H7 (cell line): ENCODE results near the gene HDAC4. TPM values are rescaled to one million over a fixed set of nuclear protein-coding genes. Genes with fewer than 3 reads are reported as not detected.

Experiments used
- DNase-seq: peaks from one replicate; pipeline ENCODE4 v3.0.0; 2012
- H3K27me3 ChIP-seq: 2 replicates; pipeline ENCODE4 v1.6.0; 2011; ENCODE audit warnings: mild to moderate bottlenecking, low read length; ENCODE audit not compliant: control insufficient read depth, insufficient read depth
- H3K36me3 ChIP-seq: replicated peaks from 2 replicates; pipeline ENCODE4 v1.5.1; 2011; ENCODE audit warnings: low read length; ENCODE audit not compliant: control insufficient read depth, insufficient read depth
- H3K4me3 ChIP-seq: 2 replicates; pipeline ENCODE4 v1.5.1; 2011; ENCODE audit warnings: low read depth, mild to moderate bottlenecking, control low read depth, low read length, moderate library complexity; ENCODE audit not compliant: insufficient read depth
- total RNA-seq: library from RNA; depleted of rRNA; stranded (reverse); fragments of >200 nt; shearing (Covaris generic); gene quantifications from 2 replicates; pipeline ENCODE4 v1.2.3, GENCODE V29; 2014

The HDAC4 gene
- total RNA-seq, 1 experiment from 2014 or later, result 18.1 TPM

DNA sequence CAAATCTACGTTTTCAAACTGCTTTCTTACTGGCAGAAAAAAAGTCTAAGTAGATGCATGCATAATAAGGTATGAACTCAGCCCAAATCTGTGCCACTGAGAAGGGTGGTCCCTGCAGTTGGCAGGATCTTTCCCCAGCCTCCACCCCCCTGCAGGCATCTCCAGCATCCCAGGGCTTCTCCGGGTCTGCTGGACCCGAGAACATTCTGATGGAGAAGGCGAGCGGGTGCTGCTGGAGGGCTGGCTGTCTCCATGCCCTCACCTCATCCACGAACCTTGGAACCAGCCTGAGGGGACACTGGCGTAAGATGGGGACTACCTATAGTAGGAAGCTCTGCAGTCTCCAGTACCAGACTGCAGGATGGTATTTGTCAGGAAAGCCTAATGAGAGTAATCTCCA, 198.9 kb downstream of the HDAC4 start:
- Histone ChIP-seq H3K27me3 (no peaks in the 10 kb centered on the region), H3K4me3 (no peak overlapping the region), H3K36me3 (no peaks in the 10 kb centered on the region; the same call in 1 of the 2 replicates)
- no peak for DNase-seq

GRCh38 chr2:239201531-239201876, 199.3 kb downstream of the HDAC4 start:
- H3K4me3 ChIP-seq, result no peak overlapping the region
- peak; percentile 68 for DNase-seq
- no peaks in the 10 kb centered on the region for H3K27me3 ChIP-seq
- H3K36me3 ChIP-seq, result no peaks in the 10 kb centered on the region; the same call in 1 of the 2 replicates

- Histone ChIP-seq H3K36me3 (no peaks in the 10 kb centered on the region; the same call in 1 of the 2 replicates), H3K4me3 (no peak overlapping the region), H3K27me3 (no peaks in the 10 kb centered on the region)
- no peak for DNase-seq
These were observed 199.9 kb downstream of the HDAC4 start for GRCh38 chr2:239200646-239201530.

DNA sequence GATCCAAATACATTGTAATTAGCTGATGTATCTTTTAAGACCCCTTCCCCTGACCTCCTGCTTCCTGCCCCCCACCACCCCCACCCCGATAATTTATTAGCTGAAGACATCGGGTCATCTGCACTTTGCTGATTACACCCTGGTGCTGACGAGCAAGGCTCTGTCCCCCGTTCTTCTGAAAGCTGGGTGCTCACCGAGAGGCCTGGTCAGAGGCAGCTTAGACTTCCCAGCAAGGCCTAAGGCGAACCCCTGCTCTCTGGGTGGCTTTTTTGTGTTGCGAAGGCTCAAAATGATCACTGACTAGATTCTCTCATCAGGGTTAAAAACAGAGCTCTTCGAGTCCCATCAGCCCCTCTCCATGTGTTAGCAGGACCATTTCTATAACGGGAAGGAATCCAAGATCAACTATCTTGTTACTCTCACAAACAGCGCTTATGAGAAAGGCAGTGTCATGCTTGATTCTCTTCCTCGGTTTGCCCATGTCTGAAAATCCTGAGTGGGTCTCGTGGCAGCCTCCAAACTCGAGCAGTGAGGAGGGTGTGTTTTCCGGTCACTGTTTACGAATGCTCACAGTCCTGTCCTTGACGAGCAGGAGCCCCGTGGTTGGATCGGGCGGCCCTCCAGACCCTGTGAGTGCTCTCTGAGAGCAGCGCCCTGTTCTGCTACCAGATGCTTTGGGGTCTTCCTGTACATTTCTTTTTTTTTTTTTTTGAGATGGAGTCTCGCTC, 201.6 kb downstream of the HDAC4 start:
- Histone ChIP-seq H3K4me3 (no peak overlapping the region), H3K27me3 (no peaks in the 10 kb centered on the region)
- DNase-seq, result no peak

DNA sequence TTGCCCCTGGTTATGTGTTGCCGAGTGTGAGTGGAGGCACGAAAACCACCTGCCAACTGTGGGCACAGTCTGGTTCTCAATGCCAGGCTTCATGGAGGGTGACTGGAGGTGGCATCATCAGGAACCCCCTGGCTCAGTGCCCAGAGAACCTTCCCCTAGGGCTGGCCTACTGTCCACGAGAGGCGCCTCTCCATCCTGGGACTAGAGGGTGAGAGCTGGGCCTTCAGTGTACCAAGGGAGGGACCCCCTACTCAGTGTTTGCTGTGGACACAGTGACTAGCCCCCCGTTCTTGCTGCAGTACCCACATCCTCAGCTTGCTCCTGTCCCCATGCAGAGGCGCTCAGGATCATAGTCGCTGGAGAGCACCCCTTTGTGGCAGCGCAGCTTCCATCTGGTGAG, 202.6 kb downstream of the HDAC4 start:
- H3K27me3 ChIP-seq, result no peaks in the 10 kb centered on the region
- H3K36me3 ChIP-seq, result no peaks in the 10 kb centered on the region; the same call in 1 of the 2 replicates
- DNase-seq, result no peak
- no peak overlapping the region for H3K4me3 ChIP-seq

More for the DNA sequence above, 201.6 kb downstream of the HDAC4 start:
- H3K36me3 ChIP-seq, result no peaks in the 10 kb centered on the region; the same call in 1 of the 2 replicates

GRCh38 chr2:239197146-239197545, 203.7 kb downstream of the HDAC4 start:
- H3K4me3 ChIP-seq, result no peak overlapping the region
- DNase-seq, result no peak
- no peaks in the 10 kb centered on the region; the same call in 1 of the 2 replicates for H3K36me3 ChIP-seq
- H3K27me3 ChIP-seq, result no peaks in the 10 kb centered on the region

DNA sequence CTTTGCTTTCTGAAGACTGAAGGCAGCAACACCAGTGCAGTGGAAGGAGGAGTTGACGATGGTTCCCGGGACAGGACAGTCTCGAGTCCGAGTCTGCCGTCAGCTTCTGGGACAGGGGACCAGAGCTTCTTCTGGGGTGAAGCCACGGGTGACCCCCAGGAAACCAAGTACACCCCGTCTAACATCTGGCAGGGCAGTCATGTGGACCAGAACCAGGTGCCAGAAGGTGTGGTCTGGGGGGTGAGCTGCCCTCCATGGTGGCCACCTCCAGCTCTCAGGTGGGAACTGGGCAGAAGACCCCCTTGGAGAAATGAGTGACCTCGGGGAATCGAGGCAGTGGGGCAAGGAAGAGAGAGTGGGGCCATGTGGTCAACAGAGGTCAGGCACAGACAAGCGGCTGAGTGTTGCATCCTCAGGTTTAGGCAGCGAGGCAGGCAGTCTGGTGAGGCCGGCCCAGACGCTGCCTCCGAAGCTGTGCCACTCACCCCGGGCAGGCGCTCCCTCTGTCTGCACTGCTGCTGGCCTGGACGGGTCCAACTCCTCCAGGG, 204.3 kb downstream of the HDAC4 start:
- Histone ChIP-seq H3K27me3 (no peaks in the 10 kb centered on the region), H3K4me3 (no peak overlapping the region), H3K36me3 (no peaks in the 10 kb centered on the region; the same call in 1 of the 2 replicates)
- DNase-seq, result no peak

GRCh38 chr2:239195992-239196391, 204.8 kb downstream of the HDAC4 start:
- Histone ChIP-seq H3K36me3 (no peaks in the 10 kb centered on the region; the same call in 1 of the 2 replicates), H3K4me3 (no peak overlapping the region), H3K27me3 (no peaks in the 10 kb centered on the region)
- no peak for DNase-seq

GRCh38 chr2:239195318-239195871, 205.4 kb downstream of the HDAC4 start:
- Histone ChIP-seq H3K4me3 (no peak overlapping the region), H3K36me3 (no peaks in the 10 kb centered on the region; the same call in 1 of the 2 replicates), H3K27me3 (no peaks in the 10 kb centered on the region)
- DNase-seq, result no peak

DNA sequence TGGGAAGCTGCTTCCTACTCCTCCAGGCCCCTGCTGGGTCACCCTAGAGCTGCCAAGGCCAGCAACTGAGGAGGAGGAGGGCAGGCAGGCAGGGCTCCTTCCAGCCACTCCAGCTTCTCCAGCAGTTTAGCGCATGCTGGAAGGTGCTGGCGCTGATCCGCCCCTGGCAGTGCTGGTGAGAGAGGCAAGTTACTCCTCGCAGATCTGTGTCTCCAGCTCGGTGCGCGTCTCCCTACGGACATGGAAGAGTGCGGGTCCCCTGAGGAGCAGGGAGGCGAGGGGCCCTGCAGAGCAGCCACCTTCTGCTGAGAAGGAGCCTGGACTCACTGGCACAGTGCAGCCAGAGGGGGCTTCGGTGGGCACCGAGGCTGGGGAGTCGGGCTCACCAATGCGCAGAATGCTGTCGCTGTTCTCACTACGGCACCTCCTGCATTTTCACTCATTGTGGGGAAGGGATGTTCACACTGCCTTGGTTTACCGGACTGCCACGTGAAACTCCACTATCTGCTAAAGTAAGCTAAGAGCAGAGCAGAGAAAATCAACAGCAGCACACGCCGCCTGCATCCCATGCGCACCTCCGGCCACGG, 206.0 kb downstream of the HDAC4 start:
- no peak for DNase-seq
- Histone ChIP-seq H3K4me3 (no peak overlapping the region), H3K27me3 (no peaks in the 10 kb centered on the region), H3K36me3 (no peaks in the 10 kb centered on the region; the same call in 1 of the 2 replicates)

- H3K36me3 ChIP-seq, result no peaks in the 10 kb centered on the region; the same call in 1 of the 2 replicates
- H3K4me3 ChIP-seq, result no peak overlapping the region
- DNase-seq, result peak; percentile 81
- H3K27me3 ChIP-seq, result no peaks in the 10 kb centered on the region
These were observed 206.7 kb downstream of the HDAC4 start for GRCh38 chr2:239193925-239194677.

DNA sequence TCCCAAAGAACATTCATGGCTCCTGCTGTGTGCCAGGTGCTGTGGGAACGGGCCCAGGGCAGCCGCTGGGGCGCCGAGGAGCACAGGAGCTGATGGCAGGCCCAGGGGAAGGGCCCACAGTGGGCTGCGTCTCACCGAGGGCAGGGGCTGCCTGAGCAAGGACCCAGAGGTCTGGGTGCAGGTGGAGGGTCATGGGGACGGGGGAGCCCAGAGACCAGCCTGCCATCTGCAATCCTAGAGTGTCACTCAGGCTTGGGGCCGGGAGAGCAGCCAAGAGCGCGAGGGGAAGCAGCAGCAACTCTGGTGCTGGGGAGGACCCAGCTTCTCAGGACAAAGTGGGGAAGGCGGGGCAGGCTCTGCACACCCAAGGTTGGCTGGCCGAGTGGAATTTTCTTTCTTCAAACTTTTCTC, 207.4 kb downstream of the HDAC4 start:
- H3K27me3 ChIP-seq, result no peaks in the 10 kb centered on the region
- no peak for DNase-seq
- peaks cover 2% of the 10 kb centered on the region for H3K36me3 ChIP-seq

GRCh38 chr2:239192975-239193374, 207.8 kb downstream of the HDAC4 start:
- H3K27me3 ChIP-seq, result no peaks in the 10 kb centered on the region
- no peak overlapping the region for H3K4me3 ChIP-seq
- peaks cover 2% of the 10 kb centered on the region for H3K36me3 ChIP-seq
- no peak for DNase-seq

More for the DNA sequence above, 207.4 kb downstream of the HDAC4 start:
- H3K4me3 ChIP-seq, result no peak overlapping the region
